ENCODE measurements around the gene CDKN2A.
A peak's percentile ranks its signal among the peaks of the same experiment; 100 is the strongest.

The CDKN2A gene

GRCh38 chr9:21995006-21995665 lies 944 bp upstream of the CDKN2A start:
- no peaks in the 10 kb centered on the region for H3K4me1 ChIP-seq
- no peaks in the 10 kb centered on the region for H3K27me3 ChIP-seq
- H3K4me3 ChIP-seq (ENCODE audit: low read depth, low read length): peak overlapping the region; percentile 98
- no peaks in the 10 kb centered on the region; the same call in 1 of the 2 replicates for H3K36me3 ChIP-seq
- H3K9me3 ChIP-seq: no peaks in the 10 kb centered on the region
- no peak for TF ChIP-seq CTCF (IDR thresholded peaks at IDR 0.05; ENCODE audit: low read depth, low read length)
- peak; percentile 80 for DNase-seq

DNA sequence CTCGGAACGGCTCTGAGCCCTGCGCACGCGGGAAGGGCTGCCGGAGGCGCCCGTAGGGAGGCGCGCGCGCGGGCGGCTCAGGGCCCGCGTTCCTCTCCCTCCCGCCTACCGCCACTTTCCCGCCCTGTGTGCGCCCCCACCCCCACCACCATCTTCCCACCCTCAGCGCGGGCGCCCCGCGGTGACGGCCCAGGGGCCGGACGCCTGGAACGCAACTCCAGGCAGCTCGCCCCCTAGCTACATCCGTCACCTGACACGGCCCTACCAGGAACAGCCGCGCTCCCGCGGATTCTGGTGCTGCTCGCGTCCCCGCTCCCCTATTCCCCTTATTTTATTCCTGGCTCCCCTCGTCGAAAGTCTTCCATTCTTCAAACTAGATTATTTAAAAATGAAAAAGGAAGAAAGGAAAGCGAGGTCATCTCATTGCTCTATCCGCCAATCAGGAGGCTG lies 389 bp upstream of the CDKN2A start, which contains the start of gene CDKN2B-AS1:
Gene CDKN2B-AS1, plus strand, starts transcription at position 236 of the 450 bp plus-strand sequence.
- TF ChIP-seq CTCF (IDR thresholded peaks at IDR 0.05; ENCODE audit: low read depth, low read length): no peak; the same call in 1 of the 2 replicates
- H3K27me3 ChIP-seq: no peaks in the 10 kb centered on the region
- H3K36me3 ChIP-seq: peaks cover 4% of the 10 kb centered on the region
- H3K4me1 ChIP-seq: no peaks in the 10 kb centered on the region
- H3K4me3 ChIP-seq (ENCODE audit: low read depth, low read length): peak within 1 kb of the TSS; percentile 98
- H3K9me3 ChIP-seq: no peaks in the 10 kb centered on the region
- DNase-seq: peak; percentile 93

DNA sequence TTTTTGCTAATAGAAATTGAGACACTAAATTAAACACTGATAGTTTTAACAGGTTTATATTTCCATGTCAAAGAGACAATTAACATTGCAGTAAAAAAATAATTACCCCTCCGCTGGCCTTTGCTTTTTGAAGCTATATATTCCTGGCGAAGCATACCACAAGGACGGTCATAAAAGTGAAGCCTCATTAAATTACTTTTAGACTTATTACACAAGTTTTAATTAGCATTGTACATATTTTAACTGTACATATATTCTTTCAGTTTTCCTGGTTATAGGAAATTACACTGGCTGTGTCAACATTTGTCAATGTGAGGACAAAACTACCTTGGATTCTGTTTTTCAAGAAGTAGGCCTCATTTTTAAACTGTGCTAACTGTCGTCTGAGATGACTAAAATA lies 1.2 kb downstream of the CDKN2A start:
- H3K27me3 ChIP-seq: no peaks in the 10 kb centered on the region
- peaks cover 7% of the 10 kb centered on the region for H3K36me3 ChIP-seq
- H3K4me1 ChIP-seq: no peaks in the 10 kb centered on the region
- no peaks in the 10 kb centered on the region for H3K9me3 ChIP-seq
- peak overlapping the region; percentile 98 for H3K4me3 ChIP-seq (ENCODE audit: low read depth, low read length)
- no peak for DNase-seq
- no peak for TF ChIP-seq CTCF (IDR thresholded peaks at IDR 0.05; ENCODE audit: low read depth, low read length)

- H3K4me1 ChIP-seq: peaks cover 5% of the 10 kb centered on the region; the same call in 1 of the 2 replicates
- H3K4me3 ChIP-seq (ENCODE audit: low read depth, low read length): peak overlapping the region; percentile 98
- H3K36me3 ChIP-seq: peaks cover 7% of the 10 kb centered on the region
- no peak for DNase-seq
- H3K27me3 ChIP-seq: no peaks in the 10 kb centered on the region
- no peaks in the 10 kb centered on the region for H3K9me3 ChIP-seq
- TF ChIP-seq CTCF (IDR thresholded peaks at IDR 0.05; ENCODE audit: low read depth, low read length): no peak
Observed at GRCh38 chr9:21991072-21991959, 2.9 kb downstream of the CDKN2A start.

- Histone ChIP-seq H3K9me3 (no peaks in the 10 kb centered on the region), H3K4me3 (ENCODE audit: low read depth, low read length) (no peak overlapping the region), H3K36me3 (peaks cover 7% of the 10 kb centered on the region), H3K27me3 (no peaks in the 10 kb centered on the region), H3K4me1 (peaks cover 11% of the 10 kb centered on the region)
- TF ChIP-seq CTCF (IDR thresholded peaks at IDR 0.05; ENCODE audit: low read depth, low read length): no peak
- no peak for DNase-seq
Observed at GRCh38 chr9:21989440-21990189, 4.6 kb downstream of the CDKN2A start.
